GM21360 (cell line): ENCODE data around the gene TUBGCP2.
"Not testable (repeated sequence)": the region's sequence is repeated elsewhere in the genome, so short reads cannot be mapped to it uniquely, and the experiment has no call there.

Experiments used
- ATAC-seq: cut with Tn5 transposase; IDR thresholded peaks from one replicate; pipeline ENCODE4 v1.9.1; 2021; ENCODE audit warnings: mild to moderate bottlenecking, moderate library complexity; ENCODE audit not compliant: unreplicated experiment

TUBGCP2 gene

DNA sequence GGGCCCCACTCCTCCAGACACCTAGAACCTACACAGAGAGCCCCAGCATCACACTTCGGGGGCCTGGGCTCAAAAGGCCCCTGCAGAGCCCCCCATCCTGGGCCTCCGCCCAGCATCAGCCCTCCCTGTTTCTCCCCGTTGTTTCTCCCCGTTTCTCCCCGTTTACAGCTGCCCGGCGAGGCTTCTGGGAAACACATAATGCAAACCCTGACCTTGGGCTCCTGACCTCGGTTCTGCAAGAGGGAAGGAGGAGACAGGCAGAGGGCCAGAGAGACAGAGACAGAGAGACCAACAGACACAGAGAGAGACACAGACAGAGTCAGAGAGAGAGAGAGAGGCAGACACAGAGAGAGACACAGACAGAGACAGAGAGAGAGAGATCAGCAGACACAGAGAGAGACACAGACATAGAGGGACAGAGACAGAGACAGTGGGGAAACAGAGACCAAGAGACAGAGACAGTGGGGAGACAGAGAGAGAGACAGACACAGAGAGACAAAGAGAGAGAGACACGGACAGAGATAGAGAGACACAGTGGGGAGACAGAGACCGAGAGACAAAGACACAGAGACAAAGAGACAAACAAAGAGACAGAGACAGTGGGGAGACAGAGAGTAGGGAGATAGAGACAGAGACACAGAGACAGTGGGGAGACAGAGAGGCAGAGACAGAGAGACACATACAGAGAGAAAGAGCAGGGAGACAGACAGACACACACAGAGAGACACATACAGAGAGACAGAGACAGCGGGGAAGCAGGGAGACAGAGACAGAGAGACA is 58.5 kb downstream of the TUBGCP2 start:
- no peak for ATAC-seq

DNA sequence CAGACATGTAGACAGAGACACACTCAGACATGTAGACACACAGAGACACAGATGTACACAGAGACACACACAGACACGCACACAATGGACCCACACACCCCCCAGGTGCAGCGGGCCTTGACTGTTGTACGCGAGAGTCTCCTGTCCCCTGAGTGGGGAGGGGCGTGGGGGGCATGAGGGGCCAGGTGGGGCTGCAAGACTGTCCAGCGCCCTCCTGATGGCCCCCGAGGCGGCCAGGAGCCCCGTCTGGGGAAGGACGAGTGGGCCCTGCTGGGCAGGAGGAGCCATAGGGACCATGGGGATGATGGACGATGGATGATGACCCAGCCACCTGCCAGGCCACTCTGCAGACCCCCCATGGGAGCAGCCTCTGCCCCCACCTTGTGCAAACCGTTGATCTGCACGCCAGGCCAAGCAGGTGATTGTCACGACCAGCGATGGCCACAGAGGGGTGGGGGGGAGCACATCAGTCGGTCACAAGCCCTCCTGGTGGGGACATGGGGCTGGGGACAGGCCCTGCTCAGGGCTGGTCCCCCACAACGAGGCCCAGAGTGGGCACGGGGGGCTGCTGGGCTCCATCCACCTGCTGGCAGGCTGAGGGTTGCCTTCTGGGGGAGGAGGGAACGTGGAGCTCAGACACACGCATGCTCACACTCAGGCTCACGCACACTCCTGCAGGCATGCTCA is 59.4 kb downstream of the TUBGCP2 start:
- no peak for ATAC-seq

DNA sequence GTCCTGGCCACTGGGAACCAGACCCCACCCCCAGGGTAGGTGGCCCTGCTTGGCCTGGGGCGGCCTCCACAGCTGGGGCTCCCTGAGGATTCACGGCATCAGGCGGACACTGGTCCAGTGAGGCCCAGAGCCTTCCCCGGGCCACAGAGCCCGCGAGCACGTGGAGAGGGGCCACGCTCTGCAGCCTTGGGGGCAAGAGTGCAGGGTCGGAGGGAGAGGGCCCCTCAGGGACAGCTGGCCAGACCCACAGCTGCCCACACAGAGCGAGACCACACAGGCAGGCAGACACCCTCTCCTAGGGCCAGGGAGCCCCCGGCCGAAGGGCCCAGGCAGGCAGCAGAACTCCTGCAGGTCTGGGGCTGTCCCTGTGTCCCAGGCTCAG is 60.3 kb downstream of the TUBGCP2 start:
- ATAC-seq: no peak

DNA sequence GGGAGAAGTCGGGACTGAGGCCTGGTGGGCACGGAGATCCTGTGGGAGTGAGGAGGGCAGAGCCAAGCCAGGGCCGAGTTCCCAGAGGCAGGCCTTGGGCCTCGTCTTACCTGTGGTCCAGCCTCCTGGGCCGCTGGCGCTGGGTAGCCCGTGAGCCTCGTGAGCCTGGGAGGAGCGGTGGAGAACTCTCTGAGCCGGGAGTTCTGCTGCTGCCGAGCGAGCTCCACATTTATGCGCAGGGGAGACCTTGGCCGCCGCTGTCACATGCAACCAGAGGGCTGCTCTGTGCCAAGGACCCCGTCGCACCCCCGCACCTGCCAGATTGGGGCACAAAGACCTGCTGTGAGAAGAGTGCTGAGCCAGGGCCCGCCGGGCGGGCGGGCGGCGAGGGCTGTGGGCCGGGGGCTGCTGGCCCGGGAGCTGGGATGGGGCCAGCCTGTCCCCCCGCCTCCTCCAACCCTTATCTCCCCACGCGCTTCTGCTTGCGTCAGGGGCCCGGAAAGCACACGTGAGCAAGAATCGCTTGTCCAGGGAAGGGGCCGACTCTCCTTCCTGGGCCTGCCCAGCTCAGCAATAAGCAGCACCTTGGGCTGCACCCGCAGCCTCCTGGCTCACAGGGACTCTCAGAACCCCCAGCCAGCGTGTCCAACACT is 60.9 kb downstream of the TUBGCP2 start:
- ATAC-seq: no peak

DNA sequence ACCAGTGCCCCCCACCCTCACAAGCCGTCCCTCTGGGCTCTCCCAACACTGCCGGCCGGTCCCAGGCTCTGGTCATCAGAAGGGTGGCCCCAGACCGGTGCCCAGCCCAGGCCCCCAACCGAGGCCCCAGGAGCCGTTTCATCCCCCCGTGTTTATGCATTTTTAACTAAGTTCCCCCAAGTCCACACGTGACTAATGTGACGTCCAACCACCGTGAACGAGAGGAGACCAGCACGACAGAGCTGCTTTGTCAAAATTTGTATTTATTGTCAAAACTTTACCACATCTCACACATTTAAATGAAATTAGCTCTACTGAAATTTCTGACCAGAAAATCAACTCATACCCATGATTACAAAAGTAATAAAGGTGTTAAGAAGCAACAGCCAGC is 62.4 kb downstream of the TUBGCP2 start:
- ATAC-seq: no peak

DNA sequence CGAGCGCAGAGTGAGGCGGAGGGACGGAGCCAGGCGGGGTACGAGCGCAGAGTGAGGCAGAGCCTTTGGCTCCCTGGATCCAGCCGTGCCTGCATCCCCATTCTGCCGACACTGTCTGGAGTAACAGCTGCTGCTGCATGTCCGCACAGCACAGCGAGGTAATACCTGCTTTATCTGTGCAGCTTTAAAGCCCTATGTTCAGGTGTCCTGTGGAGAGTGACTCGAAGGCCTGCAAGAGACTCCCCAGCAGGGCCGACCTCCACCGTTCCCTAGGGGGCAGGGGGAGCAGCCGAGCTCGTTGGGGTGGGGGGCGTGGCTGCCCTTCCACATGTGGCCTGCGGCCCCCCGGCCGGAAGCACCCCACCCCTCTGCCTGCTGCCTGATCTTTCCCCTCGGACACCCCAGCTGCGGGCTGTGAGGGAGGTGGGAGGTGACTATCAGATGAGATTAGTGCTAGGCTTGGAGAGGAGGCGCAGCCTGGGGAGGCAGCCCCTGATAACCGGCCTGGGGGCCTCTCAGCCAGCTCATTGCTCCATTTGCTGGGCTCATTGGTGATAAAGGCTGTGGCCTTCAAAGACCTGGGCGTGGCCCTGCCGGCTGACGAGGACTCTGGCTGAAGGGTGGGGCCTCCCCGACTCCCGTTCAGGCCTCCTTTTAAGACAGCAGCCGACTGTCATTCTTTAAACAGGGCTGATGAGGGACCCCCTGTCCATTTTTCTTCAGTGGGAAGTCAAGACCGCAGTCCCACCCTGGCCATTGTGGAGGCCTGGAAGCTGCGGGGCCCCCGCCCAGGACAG is 63.0 kb downstream of the TUBGCP2 start:
- no peak for ATAC-seq

DNA sequence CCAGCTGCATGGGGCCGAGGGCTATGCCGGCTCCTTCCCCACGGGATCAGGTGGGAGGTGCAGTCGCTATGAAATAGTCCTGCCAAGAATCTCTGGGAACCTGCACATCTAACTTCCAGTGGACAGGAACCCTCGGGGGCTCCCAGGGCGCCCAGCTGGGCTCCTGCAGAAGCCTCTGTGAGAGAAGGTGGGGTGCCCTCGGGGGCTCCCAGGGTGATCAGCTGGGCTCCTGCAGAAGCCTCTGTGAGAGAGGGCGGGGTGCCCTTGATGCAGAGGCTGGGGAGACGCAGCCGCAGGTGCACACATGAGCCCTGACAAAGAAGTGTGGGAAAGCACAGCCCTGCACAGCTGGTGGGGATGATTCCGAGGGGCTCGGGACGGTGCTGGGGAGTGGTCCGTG is 65.1 kb downstream of the TUBGCP2 start:
- ATAC-seq: no peak

DNA sequence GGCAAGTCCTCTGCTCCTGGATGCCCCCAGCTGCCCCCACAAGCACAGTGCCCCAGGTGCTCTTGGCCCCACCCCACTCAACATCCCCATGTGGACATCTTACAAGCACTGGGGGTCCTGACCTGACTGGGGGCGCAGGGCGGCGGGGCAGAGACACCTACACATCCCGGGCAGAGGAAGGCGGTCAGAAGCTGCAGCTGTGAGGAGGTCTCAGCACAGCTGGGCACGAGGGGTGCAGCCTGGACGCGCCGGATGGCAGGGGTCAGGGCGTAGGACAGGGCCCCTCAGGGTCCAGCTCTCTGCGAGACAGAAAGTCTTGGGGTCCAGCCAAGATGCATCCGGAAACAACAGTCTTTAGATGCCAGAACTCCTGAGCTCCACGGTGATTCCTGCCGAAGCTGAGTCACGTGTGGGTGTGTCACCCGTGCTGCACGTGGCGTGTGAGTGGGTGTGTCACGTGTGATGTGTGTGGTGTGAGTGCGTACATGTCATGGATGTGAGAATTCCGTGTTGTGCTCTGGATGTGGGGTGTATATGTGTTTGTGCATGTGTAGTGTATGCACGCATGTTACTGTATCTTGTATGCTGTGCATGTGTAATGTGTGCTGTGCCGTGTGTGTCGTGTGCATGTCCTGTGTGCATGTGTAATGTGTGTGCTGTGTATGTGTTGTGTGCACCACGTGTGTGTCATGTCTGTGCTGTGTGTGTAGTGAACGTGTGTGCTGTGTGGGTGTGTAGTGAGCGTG is 65.9 kb downstream of the TUBGCP2 start:
- ATAC-seq: no peak

DNA sequence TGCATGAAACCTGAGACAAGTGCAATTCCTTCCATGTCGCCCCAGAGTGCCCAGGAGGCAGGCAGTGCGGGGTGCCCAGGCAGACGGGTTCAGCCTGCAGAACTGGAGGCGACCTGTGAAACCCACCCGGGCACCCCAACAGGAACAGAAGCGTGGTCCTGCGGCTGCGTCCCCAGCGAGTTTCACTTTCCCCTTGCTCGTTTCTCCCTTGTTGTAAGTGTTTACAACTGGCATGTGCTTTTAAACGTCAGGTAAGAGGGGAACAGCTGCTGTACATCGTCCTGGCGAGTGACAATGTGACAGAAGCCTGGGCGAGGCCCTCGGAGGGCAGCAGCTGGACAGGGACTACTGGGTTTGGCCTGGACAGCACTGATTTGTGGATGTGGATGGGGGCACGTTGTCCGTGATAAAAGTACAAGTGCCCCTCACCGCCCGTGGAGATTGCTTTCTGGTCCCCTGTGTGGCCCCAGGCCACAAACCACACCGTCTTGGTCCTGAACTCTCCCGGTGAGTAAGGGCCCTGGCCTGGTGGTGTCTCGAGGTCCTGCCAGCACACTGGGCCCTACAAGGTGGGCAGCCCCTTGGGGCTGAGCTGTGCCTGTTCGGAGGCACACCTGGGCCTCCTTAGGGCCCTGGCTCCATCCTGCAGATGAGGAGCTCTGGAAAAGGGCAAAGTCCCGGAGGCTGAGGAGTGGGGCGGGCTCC is 67.0 kb downstream of the TUBGCP2 start:
- peak; percentile 42 for ATAC-seq

DNA sequence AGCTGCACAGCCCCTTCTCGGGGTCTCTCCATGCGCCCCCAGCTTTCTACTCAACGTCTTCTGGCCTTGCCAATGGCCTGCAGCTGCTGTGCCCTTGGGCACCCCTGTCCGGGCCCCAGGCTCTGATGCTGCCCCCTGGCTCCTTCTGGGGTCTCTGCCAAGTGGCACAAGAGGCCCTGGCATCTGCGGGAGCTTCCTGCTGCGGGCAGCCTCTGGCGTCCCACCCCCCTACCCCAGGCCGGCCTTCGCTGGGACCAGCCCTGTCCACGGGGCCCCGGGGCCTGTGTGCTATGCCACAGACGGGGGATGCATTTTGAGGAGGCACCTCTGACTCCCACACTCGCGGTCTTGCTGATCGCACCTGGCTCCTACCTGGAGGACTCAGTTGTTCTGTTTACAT is 68.7 kb downstream of the TUBGCP2 start:
- ATAC-seq: no peak

DNA sequence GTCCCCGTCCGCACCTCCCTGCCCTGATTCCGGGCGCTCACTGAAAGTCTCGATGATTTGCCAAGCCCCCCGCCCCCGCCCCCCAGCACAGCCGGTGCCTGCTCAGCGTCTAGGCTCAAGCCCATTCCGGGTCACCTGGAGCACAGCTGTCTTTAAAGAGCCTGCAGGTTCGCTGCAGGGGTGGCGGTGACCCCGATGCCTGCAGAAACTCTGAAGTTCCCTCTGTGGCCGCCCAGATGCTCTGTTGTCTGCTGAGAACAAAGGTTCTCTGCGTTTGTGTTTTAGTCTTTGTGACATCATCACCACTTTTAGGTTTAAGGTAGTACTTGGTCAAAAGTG is 70.2 kb downstream of the TUBGCP2 start:
- ATAC-seq: no peak

DNA sequence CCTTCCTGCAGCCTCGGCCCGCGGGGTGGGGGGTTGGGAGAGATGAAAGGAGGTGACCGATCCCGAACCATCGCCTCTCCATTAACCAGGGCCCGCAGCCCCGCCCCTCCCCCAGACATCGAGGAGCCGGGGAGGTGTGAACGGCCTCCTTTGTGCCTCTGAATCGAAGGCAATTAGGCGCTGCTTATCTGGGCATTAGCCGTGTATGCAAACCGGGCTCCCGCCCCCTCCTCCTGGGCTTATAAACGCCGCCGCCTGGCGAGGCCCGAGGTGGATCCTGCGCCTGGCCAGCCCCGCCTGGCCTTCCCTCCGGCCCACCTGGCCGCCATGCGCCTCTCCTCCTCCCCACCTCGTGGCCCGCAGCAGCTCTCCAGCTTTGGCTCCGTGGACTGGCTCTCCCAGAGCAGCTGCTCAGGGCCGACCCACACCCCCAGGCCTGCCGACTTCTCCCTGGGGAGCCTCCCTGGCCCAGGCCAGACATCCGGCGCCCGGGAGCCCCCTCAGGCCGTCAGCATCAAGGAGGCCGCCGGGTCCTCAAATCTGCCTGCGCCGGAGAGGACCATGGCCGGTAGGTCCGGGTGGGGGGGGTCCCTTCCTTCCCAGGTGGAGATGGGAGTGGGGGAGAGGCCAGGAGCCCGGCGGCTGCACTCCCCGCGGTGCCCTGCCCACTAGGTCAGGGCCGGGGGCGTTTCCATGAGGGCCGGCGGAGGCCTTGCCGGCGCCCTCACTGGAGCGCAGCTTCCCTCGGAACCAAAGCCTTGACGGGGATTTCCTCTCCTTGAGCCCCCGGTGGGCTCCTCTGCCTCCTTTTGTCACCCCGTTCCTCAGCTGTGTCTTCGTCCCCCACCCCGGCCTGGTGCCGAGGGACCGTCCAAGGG is 70.8 kb downstream of the TUBGCP2 start, which contains the start of gene VENTX:
Gene VENTX (plus strand): TSS at position 268 of the 878 bp plus-strand sequence. CDS start 60 bp downstream, at position 328.
- no peak for ATAC-seq

DNA sequence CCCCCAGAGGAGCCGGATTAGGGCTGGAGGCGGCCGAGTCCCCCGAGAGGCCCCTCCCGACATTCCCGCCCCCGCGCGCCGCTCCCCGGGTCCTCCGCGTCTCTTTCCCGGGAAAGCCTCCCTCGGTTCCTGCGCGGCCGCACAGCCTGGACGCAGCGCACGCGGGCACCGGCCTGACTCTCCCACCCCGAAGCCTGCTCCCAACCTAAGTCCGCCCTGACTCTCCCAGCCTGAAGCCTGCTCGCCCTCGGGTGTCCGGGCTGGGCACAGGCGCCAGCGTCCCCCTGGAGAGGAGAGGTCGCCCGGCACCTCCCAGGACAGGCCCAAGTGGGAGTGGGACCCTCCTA is 71.5 kb downstream of the TUBGCP2 start:
- ATAC-seq: no peak

DNA sequence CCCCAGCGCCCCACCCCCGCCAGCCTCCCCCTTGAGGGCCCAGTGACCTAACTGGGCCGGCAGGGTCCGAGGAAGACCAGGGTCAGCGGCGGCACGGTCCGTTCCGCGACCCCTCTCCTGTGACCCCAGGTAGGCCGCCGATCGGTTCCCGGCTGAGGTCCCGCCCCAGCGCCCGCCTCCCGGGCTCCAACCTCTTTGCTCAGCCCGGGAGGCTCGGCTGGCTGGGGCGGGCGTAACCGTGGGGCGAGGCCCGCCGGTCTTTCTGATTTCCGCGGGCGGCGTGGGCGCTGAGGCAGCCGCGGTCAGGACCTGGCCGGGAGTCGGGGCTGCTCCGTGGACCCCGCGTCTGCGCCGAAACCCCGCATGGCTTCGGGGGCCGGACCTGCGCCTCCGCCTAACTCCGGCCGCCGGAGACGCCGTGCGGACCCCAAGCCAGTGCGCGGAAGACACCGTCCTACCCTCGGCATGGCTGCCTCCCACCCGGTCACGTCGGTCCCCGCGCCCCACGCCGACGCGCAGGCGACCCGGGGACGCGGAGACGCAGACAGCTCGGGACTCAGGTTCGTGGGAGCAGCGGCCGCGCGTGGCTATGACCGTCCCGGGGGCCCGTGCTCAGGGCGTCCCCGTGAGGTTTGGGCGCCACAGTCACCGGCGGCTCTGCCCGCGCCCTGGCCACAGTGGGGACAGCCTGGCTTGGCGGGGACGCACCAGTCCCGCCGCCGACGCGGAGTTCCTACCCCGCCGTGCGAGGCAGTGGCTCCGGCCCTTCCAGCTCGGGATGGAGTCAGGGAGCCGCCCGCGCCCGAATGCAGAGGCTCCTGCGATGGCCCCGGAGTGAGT is 72.1 kb downstream of the TUBGCP2 start:
- no peak for ATAC-seq

DNA sequence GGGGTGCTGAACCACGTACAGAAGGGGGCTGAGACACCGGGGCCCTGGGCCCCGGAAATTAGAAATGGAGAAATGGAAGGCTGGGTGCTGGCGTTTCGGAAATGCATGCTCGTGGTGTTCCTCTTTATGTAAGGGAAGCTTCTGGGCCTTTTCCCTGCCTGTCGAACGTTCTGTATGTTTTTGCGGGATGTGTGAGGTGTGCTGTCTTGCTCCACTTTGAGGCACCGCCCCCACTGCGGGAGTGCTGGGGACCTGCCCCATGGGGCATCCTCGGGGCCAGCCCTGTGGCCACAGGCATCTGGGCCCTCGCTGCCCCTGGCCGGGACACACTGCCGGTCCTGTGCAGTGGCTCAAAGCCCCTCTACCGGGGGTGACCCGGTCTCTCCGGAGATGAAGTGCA is 72.7 kb downstream of the TUBGCP2 start:
- no peak for ATAC-seq

DNA sequence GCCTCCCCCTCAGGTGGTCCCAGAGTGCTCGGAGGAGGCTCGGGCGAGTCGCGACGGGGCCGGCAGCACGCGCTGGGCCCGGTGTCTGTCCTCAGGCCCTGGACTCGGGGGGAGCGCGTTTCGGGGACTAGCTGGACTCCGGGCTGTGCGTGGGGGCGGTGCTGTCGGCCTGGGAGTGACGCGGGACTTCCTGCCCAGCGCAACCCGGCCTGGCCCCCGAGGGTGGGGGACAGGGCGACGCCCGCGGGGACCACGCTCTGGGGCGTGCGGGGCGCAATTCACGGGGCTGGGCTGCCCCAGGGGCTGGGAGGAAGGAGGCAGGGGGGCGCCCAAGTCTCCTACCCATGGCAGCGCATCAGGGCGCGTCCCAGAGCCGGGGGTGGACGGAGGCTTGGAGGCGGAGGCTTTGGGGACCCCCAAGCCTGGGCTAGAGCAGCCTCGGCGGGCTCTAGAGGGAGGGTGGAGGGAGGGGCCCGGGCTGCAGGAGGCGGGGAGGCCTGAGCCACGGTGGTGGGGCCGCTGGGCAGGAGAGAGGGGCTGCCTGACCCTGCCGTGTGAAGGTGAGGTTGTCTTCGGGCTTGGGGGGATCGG is 73.3 kb downstream of the TUBGCP2 start:
- ATAC-seq: no peak

DNA sequence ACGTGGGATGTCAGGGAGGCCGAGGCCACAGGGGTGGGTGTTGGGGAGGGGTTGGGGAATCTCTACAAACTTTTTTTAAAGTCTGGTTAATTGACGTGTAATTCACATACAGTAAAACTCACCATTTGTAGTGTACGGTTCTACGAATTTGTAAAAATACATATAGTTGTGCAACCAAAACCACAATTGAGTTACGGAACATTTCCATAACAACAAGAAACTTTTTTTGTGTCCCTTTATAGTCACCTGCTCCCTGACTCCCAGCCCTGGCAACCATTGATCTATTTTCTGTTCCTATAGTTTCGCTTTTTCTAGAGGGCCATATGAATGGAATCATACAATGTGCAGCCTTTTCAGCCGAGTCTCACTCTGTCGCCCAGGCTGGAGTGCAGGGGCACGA is 73.9 kb downstream of the TUBGCP2 start:
- not testable (repeated sequence) for ATAC-seq
